Activated CD4-positive, alpha-beta T cell treated with anti-CD3 and anti-CD28 coated beads for 24 hours (primary cell): Measurements from ENCODE around the gene CLTC.
"Not testable (repeated sequence)": the region's sequence is repeated elsewhere in the genome, so short reads cannot be mapped to it uniquely, and the experiment has no call there.

Source experiments
- DNase-seq, 2 donors: peaks; one replicate each; pipeline ENCODE4 v3.0.0-alpha.2; 2020; ENCODE audit warnings: low read depth in 2 of 2

The CLTC gene

GRCh38 chr17:59633658-59634359 is 14.1 kb downstream of the CLTC start:
- DNase-seq, result no peak

- DNase-seq, result no peak
Measured at GRCh38 chr17:59634632-59635541, 15.2 kb downstream of the CLTC start.

- DNase-seq, result no peak
Measured at GRCh38 chr17:59637611-59638310, 18.1 kb downstream of the CLTC start.

GRCh38 chr17:59638553-59638952 is 18.9 kb downstream of the CLTC start:
- DNase-seq, result no peak

- DNase-seq, result no peak
Measured at GRCh38 chr17:59641799-59642484, 22.2 kb downstream of the CLTC start.

GRCh38 chr17:59642565-59642964 is 22.9 kb downstream of the CLTC start:
- DNase-seq, result no peak

GRCh38 chr17:59643159-59644140 is 23.8 kb downstream of the CLTC start:
- no peak for DNase-seq

GRCh38 chr17:59647288-59647687 is 27.6 kb downstream of the CLTC start:
- DNase-seq, result no peak

- no peak for DNase-seq
Measured at GRCh38 chr17:59649886-59650285, 30.2 kb downstream of the CLTC start.

- no peak for DNase-seq
Measured at GRCh38 chr17:59650642-59651041, 30.9 kb downstream of the CLTC start.

- DNase-seq, result no peak
Measured at GRCh38 chr17:59651346-59651745, 31.7 kb downstream of the CLTC start.

- no peak for DNase-seq
Measured at GRCh38 chr17:59652119-59652518, 32.4 kb downstream of the CLTC start.

- DNase-seq, result not testable (repeated sequence)
Measured at GRCh38 chr17:59656624-59657023, 36.9 kb downstream of the CLTC start.

- no peak for DNase-seq
Measured at GRCh38 chr17:59666235-59666634, 46.5 kb downstream of the CLTC start.

- no peak for DNase-seq
Measured at GRCh38 chr17:59668816-59669215, 49.1 kb downstream of the CLTC start.

- DNase-seq, result no peak
Measured at GRCh38 chr17:59669411-59669810, 49.7 kb downstream of the CLTC start.

GRCh38 chr17:59669944-59670343 is 50.2 kb downstream of the CLTC start:
- DNase-seq, result no peak

- no peak for DNase-seq
Measured at GRCh38 chr17:59671386-59671785, 51.7 kb downstream of the CLTC start.

GRCh38 chr17:59675231-59675630 is 55.5 kb downstream of the CLTC start:
- DNase-seq, result no peak

- DNase-seq, result no peak
Measured at GRCh38 chr17:59676716-59677115, 57.0 kb downstream of the CLTC start.

- DNase-seq, result no peak
Measured at GRCh38 chr17:59678918-59679317, 59.2 kb downstream of the CLTC start.
